ENCODE data around the gene EYA3.

Gene EYA3

GRCh38 chr1:27967106-27967883, 121.1 kb downstream of the EYA3 start:
- no peak overlapping the region for H3K4me3 ChIP-seq (ENCODE audit: low read length)
- TF ChIP-seq ZNF274 (IDR thresholded peaks at IDR 0.05; ENCODE audit: low read depth, low read length), result no peak

GRCh38 chr1:27966402-27967105, 121.9 kb downstream of the EYA3 start:
- no peak overlapping the region for H3K4me3 ChIP-seq (ENCODE audit: low read length)
- TF ChIP-seq ZNF274 (IDR thresholded peaks at IDR 0.05; ENCODE audit: low read depth, low read length), result no peak

GRCh38 chr1:27963393-27963792, 125.0 kb downstream of the EYA3 start:
- H3K4me3 ChIP-seq (ENCODE audit: low read length), result no peak overlapping the region
- TF ChIP-seq ZNF274 (IDR thresholded peaks at IDR 0.05; ENCODE audit: low read depth, low read length), result no peak

GRCh38 chr1:27961646-27962221, 126.7 kb downstream of the EYA3 start:
- no peak overlapping the region for H3K4me3 ChIP-seq (ENCODE audit: low read length)
- TF ChIP-seq ZNF274 (IDR thresholded peaks at IDR 0.05; ENCODE audit: low read depth, low read length), result no peak

GRCh38 chr1:27960762-27961645, 127.4 kb downstream of the EYA3 start:
- H3K4me3 ChIP-seq (ENCODE audit: low read length), result no peak overlapping the region; the same call in 1 of the 2 replicates
- TF ChIP-seq ZNF274 (IDR thresholded peaks at IDR 0.05; ENCODE audit: low read depth, low read length), result no peak

GRCh38 chr1:27959792-27960603, 128.4 kb downstream of the EYA3 start, which contains the start of gene XKR8:
Gene XKR8, plus strand, starts transcription at chr1:27959973. Its CDS starts 97 bp downstream, at chr1:27960070.
- H3K4me3 ChIP-seq (ENCODE audit: low read length), result peak within 1 kb of the TSS; percentile 66; the same call in 1 of the 2 replicates
- TF ChIP-seq ZNF274 (IDR thresholded peaks at IDR 0.05; ENCODE audit: low read depth, low read length), result no peak

- H3K4me3 ChIP-seq (ENCODE audit: low read length), result no peak overlapping the region
- TF ChIP-seq ZNF274 (IDR thresholded peaks at IDR 0.05; ENCODE audit: low read depth, low read length), result no peak
These were observed 129.9 kb downstream of the EYA3 start for GRCh38 chr1:27958513-27958912.

GRCh38 chr1:27957655-27958054, 130.8 kb downstream of the EYA3 start:
- TF ChIP-seq ZNF274 (IDR thresholded peaks at IDR 0.05; ENCODE audit: low read depth, low read length), result no peak
- H3K4me3 ChIP-seq (ENCODE audit: low read length), result no peak overlapping the region

- no peak for TF ChIP-seq ZNF274 (IDR thresholded peaks at IDR 0.05; ENCODE audit: low read depth, low read length)
- no peak overlapping the region for H3K4me3 ChIP-seq (ENCODE audit: low read length)
These were observed 131.6 kb downstream of the EYA3 start for GRCh38 chr1:27956761-27957160.

GRCh38 chr1:27955076-27955475, 133.3 kb downstream of the EYA3 start:
- no peak for TF ChIP-seq ZNF274 (IDR thresholded peaks at IDR 0.05; ENCODE audit: low read depth, low read length)
- H3K4me3 ChIP-seq (ENCODE audit: low read length), result no peak overlapping the region

GRCh38 chr1:27954186-27954585, 134.2 kb downstream of the EYA3 start:
- no peak for TF ChIP-seq ZNF274 (IDR thresholded peaks at IDR 0.05; ENCODE audit: low read depth, low read length)
- H3K4me3 ChIP-seq (ENCODE audit: low read length), result no peak overlapping the region

- no peak overlapping the region for H3K4me3 ChIP-seq (ENCODE audit: low read length)
- TF ChIP-seq ZNF274 (IDR thresholded peaks at IDR 0.05; ENCODE audit: low read depth, low read length), result no peak
These were observed 136.3 kb downstream of the EYA3 start for GRCh38 chr1:27952147-27952546.

- no peak overlapping the region for H3K4me3 ChIP-seq (ENCODE audit: low read length)
- no peak for TF ChIP-seq ZNF274 (IDR thresholded peaks at IDR 0.05; ENCODE audit: low read depth, low read length)
These were observed 137.0 kb downstream of the EYA3 start for GRCh38 chr1:27951396-27951795.
